ENCODE data around the gene FBXO30. TPM values are rescaled to one million over a fixed set of nuclear protein-coding genes. Genes with fewer than 3 reads are reported as not detected.

Gene FBXO30
- total RNA-seq, 2 donors from 2014 or later = 4.9 to 5.0 TPM

DNA sequence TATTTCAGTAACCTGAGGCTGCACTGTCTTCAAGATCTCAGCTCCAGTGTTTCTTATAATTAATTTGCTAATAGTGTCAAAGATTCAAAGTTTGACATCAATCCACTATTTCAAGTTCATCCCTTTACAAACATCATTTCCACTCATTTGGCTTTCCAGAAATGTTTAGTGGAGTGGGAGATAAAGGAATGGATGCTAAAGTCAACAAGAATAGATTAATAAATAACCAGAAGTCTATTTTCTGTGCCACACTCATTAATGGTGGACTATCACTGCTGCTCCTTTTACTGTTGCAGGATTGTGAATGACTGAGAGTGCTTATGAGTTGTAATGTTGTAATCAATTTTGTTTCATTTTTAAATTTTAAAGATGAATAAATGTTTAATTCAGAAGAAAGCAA is 50.9 kb downstream of the FBXO30 start:
- no peak for ATAC-seq (replicated peaks in 1 of 2)
- H3K4me3 Mint-ChIP-seq = no peak overlapping the region
- DNase-seq = no peak
- no peaks in the 10 kb centered on the region for H3K27me3 Mint-ChIP-seq (ENCODE audit: low read depth)
- H3K4me1 Mint-ChIP-seq (ENCODE audit: low read depth) = no peaks in the 10 kb centered on the region
- peaks cover 0 to 1% of the 10 kb centered on the region in 2 donors for H3K36me3 Mint-ChIP-seq (ENCODE audit: insufficient read depth in 2 of 2)
- H3K9me3 Mint-ChIP-seq = peaks cover 0 to 3% of the 10 kb centered on the region in 2 donors
- H3K27ac Mint-ChIP-seq = no peak overlapping the region

DNA sequence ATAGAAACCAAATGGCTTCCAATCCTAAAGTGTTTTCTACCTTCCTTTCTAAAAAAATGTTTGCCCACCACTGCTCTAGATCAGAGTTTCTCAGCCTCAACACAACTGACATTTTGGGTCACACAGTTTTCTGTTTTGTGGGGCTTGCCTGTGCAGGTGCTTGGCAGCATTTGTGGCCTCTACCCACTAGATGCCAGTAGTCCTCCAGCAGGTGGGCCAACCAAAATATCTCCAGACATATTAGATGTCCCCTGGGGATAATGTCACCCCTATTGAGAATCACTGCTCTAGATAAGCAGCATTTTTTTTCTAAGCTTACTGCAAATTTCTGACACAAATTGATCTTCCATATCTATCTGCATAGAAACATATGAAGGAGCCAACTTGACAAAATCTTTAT is 53.0 kb downstream of the FBXO30 start:
- no peak overlapping the region for H3K27ac Mint-ChIP-seq
- peaks cover 0 to 3% of the 10 kb centered on the region in 2 donors for H3K9me3 Mint-ChIP-seq
- H3K27me3 Mint-ChIP-seq (ENCODE audit: low read depth) = no peaks in the 10 kb centered on the region
- DNase-seq (no peak), ATAC-seq (replicated peaks in 1 of 2) (no peak)
- H3K36me3 Mint-ChIP-seq (ENCODE audit: insufficient read depth in 2 of 2) = peaks cover 0 to 1% of the 10 kb centered on the region in 2 donors
- no peaks in the 10 kb centered on the region for H3K4me1 Mint-ChIP-seq (ENCODE audit: low read depth)
- no peak overlapping the region for H3K4me3 Mint-ChIP-seq

- no peak for DNase-seq
- no peaks in the 10 kb centered on the region for H3K4me1 Mint-ChIP-seq (ENCODE audit: low read depth)
- ATAC-seq (replicated peaks in 1 of 2) = no peak
- peaks cover 0 to 2% of the 10 kb centered on the region in 2 donors for H3K9me3 Mint-ChIP-seq
- H3K4me3 Mint-ChIP-seq = no peak overlapping the region
- peaks cover 10% of the 10 kb centered on the region for H3K27me3 Mint-ChIP-seq (ENCODE audit: low read depth)
- no peak overlapping the region for H3K27ac Mint-ChIP-seq
- no peaks in the 10 kb centered on the region for H3K36me3 Mint-ChIP-seq (ENCODE audit: insufficient read depth in 2 of 2)
These were observed 56.5 kb downstream of the FBXO30 start for GRCh38 chr6:145758113-145758512.

DNA sequence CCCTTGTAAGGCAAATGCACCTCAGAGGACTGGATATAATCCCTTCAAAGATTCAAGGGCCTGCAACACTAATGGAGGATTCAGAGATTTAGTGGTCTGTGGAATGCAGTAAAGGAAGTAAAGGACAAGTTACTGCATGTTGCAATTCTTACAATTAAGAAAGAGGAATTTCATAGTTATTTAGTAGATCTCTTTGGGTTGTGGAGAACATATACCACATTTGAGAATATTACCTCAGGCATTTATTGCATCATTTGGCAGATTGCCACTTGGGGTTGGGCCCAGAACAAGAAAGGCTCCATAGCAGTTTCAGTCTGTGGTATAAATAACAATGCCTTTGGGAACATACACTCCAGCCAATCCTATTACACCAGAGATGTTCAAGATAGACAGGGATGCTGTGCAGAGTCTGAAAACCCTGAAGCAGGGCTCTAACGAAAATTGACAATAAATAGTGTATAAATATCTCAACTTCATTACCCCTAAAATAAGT is 58.4 kb downstream of the FBXO30 start:
- H3K27ac Mint-ChIP-seq = no peak overlapping the region
- no peak for ATAC-seq (replicated peaks in 1 of 2)
- no peak overlapping the region for H3K4me3 Mint-ChIP-seq
- no peaks in the 10 kb centered on the region for H3K4me1 Mint-ChIP-seq (ENCODE audit: low read depth)
- peaks cover 10% of the 10 kb centered on the region for H3K27me3 Mint-ChIP-seq (ENCODE audit: low read depth)
- DNase-seq = no peak
- peaks cover 0 to 2% of the 10 kb centered on the region in 2 donors for H3K9me3 Mint-ChIP-seq
- H3K36me3 Mint-ChIP-seq (ENCODE audit: insufficient read depth in 2 of 2) = no peaks in the 10 kb centered on the region

GRCh38 chr6:145755682-145756081 is 58.9 kb downstream of the FBXO30 start:
- ATAC-seq (replicated peaks in 1 of 2) = no peak
- no peak for DNase-seq
- peaks cover 0 to 2% of the 10 kb centered on the region in 2 donors for H3K9me3 Mint-ChIP-seq
- no peak overlapping the region for H3K27ac Mint-ChIP-seq
- H3K4me1 Mint-ChIP-seq (ENCODE audit: low read depth) = no peaks in the 10 kb centered on the region
- peaks cover 10% of the 10 kb centered on the region for H3K27me3 Mint-ChIP-seq (ENCODE audit: low read depth)
- H3K36me3 Mint-ChIP-seq (ENCODE audit: insufficient read depth in 2 of 2) = no peaks in the 10 kb centered on the region
- no peak overlapping the region for H3K4me3 Mint-ChIP-seq

DNA sequence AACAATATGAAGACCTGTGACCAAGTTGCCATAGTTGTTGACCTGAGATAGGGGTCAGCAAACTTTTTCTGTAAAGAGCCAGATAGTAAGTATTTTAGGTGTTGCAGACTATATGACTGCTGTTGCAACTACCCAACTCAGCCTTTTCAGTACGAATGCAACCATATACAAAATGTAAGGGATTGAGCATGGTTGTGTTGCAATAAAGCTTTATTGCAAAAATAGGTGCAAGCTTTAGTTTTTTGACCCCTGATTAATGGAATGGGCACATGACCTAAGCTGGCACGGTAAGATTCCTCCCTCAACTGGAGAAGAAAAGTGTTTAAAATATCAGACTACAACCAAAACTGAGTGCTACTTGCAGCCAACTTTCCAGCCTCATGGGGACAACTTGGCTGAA is 62.0 kb downstream of the FBXO30 start:
- DNase-seq (no peak), ATAC-seq (replicated peaks in 1 of 2) (no peak)
- Mint-ChIP-seq H3K36me3 (ENCODE audit: insufficient read depth in 2 of 2) (no peaks in the 10 kb centered on the region), H3K27ac (no peak overlapping the region), H3K4me1 (ENCODE audit: low read depth) (peaks cover 12% of the 10 kb centered on the region), H3K9me3 (peaks cover 0 to 2% of the 10 kb centered on the region in 2 donors), H3K27me3 (ENCODE audit: low read depth) (peaks cover 10% of the 10 kb centered on the region), H3K4me3 (no peak overlapping the region)

DNA sequence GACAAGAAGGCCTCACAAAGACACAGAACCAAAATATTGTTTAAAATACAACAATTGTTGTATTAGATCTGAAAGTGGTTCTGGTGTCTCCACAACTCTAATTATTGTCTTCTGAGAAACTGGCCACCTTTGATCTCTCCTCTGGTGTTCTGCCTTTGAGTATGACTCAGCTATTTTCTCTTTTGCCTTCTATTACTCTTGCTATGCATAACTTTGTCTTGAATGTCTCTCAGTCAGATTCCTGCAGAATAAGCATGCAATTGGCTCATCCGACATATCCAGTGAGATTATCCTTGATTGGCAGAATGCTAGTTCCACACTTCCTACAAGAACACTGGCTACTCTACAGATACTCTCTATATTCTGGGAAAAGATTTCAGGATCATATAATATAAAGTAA is 65.0 kb downstream of the FBXO30 start:
- Mint-ChIP-seq H3K4me3 (no peak overlapping the region), H3K9me3 (peaks cover 0 to 6% of the 10 kb centered on the region in 2 donors)

DNA sequence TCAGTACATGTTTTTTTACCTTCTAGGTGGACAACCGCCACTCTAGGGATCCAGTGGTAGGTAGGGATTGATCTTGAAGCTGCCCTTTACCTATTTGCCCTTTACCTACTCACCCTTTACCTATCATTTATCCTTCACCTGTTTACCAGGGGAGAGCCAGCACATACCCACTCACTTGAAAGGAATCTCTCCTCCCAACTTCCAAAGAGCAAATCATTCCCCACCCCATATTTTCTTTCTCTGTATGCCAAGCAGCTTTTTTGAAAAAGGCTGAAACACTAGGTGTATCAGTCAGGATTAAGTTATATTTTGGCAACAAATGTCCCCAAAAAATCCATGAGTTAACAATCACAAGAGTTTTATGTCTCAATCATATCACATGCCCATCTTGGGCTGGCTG is 68.7 kb downstream of the FBXO30 start:
- Mint-ChIP-seq H3K4me1 (ENCODE audit: low read depth) (peaks cover 12% of the 10 kb centered on the region), H3K27ac (no peak overlapping the region), H3K4me3 (no peak overlapping the region), H3K36me3 (ENCODE audit: insufficient read depth in 2 of 2) (peaks cover 0 to 3% of the 10 kb centered on the region in 2 donors), H3K9me3 (peaks cover 0 to 4% of the 10 kb centered on the region in 2 donors), H3K27me3 (ENCODE audit: low read depth) (peaks cover 5% of the 10 kb centered on the region)
- ATAC-seq (replicated peaks in 1 of 2) (no peak), DNase-seq (no peak)

More for the DNA sequence above, 65.0 kb downstream of the FBXO30 start:
- Mint-ChIP-seq H3K4me1 (ENCODE audit: low read depth) (peaks cover 12% of the 10 kb centered on the region), H3K27ac (no peak overlapping the region), H3K27me3 (ENCODE audit: low read depth) (peaks cover 5% of the 10 kb centered on the region), H3K36me3 (ENCODE audit: insufficient read depth in 2 of 2) (no peaks in the 10 kb centered on the region)
- ATAC-seq (replicated peaks in 1 of 2) (no peak), DNase-seq (no peak)

- ATAC-seq (replicated peaks in 1 of 2) (no peak), DNase-seq (no peak)
- peaks cover 9% of the 10 kb centered on the region for H3K4me1 Mint-ChIP-seq (ENCODE audit: low read depth)
- peaks cover 5% of the 10 kb centered on the region for H3K27me3 Mint-ChIP-seq (ENCODE audit: low read depth)
- no peak overlapping the region for H3K27ac Mint-ChIP-seq
- peaks cover 3 to 10% of the 10 kb centered on the region in 2 donors for H3K9me3 Mint-ChIP-seq
- peaks cover 5% of the 10 kb centered on the region in 2 donors for H3K36me3 Mint-ChIP-seq (ENCODE audit: insufficient read depth in 2 of 2)
- no peak overlapping the region for H3K4me3 Mint-ChIP-seq
These were observed 70.0 kb downstream of the FBXO30 start for GRCh38 chr6:145744619-145745018.

Other genes with a start within 250 kb of the FBXO30 start
- 10 to 100 TPM; 11.6 to 13.6 TPM for gene EPM2A, start 79.3 kb downstream of the FBXO30 start, total RNA-seq
- gene SHPRH, start 149.6 kb upstream of the FBXO30 start, total RNA-seq = 10 to 100 TPM; 13.8 to 14.5 TPM
- gene GRM1, start 214.3 kb upstream of the FBXO30 start, total RNA-seq = not detected